ENCODE data around the gene BGN. TPM values are rescaled to one million over a fixed set of nuclear protein-coding genes. Genes with fewer than 3 reads are reported as not detected.

The BGN gene
- total RNA-seq, 1 experiment from 2014 or later, result 0.37 TPM

GRCh38 chrX:153458476-153458875 lies 36.3 kb upstream of the BGN start:
- CTCF ChIA-PET, result no interaction called here
- no peak overlapping the region for H3K4me2 ChIP-seq (ENCODE audit: low read length)
- TF ChIP-seq ELF1 (IDR thresholded peaks at IDR 0.05; ENCODE audit: borderline replicate concordance, low read depth) (no peak), ZNF274 (IDR thresholded peaks at IDR 0.05; ENCODE audit: low read depth, low read length) (no peak), EGR1 (IDR thresholded peaks at IDR 0.05; ENCODE audit: low read depth) (no peak), ZFX (IDR thresholded peaks at IDR 0.05) (no peak), CEBPB (IDR thresholded peaks at IDR 0.05; ENCODE audit: low read depth) (no peak), FOSL1 (IDR thresholded peaks at IDR 0.05; ENCODE audit: low read depth) (no peak), RAD21 (IDR thresholded peaks at IDR 0.05; ENCODE audit: low read depth) (no peak), SIN3A (IDR thresholded peaks at IDR 0.05; ENCODE audit: low read depth) (no peak), JUND (IDR thresholded peaks at IDR 0.05) (no peak), CTCF (IDR thresholded peaks at IDR 0.05 in 2 of 3, conservative IDR thresholded peaks at IDR 0.05 in 1 of 3; ENCODE audit: borderline replicate concordance in 1 of 3, insufficient read depth in 1 of 3, low read depth in 2 of 3, low read length in 2 of 3) (no peak), YY1 (IDR thresholded peaks at IDR 0.05; ENCODE audit: extremely low read depth, insufficient replicate concordance, low read depth, low read length) (no peak), TCF7L2 (IDR thresholded peaks at IDR 0.05; ENCODE audit: borderline replicate concordance, extremely low read depth, insufficient read depth, insufficient read length) (no peak), POLR2A (IDR thresholded peaks at IDR 0.05; ENCODE audit: borderline replicate concordance, extremely low read depth, insufficient read depth, insufficient read length) (no peak), EZH2phosphoT487 (IDR thresholded peaks at IDR 0.05; ENCODE audit: borderline replicate concordance) (no peak)

More at GRCh38 chrX:153458476-153458875, 36.3 kb upstream of the BGN start:
- Histone ChIP-seq H3K36me3 (ENCODE audit: control insufficient read depth in 1 of 2, insufficient read depth in 2 of 2, low read length in 2 of 2) (0 out of 4 replicates have a peak, but pooled peaks cover 0 to 3% of the 10 kb centered on the region in 2 experiments), H3K9me3 (ENCODE audit: control insufficient read depth in 1 of 2, insufficient read depth in 1 of 2, low read depth in 1 of 2, low read length in 2 of 2) (no peaks in the 10 kb centered on the region), H3K79me2 (ENCODE audit: insufficient read depth, low read length) (no peaks in the 10 kb centered on the region), H3K4me1 (ENCODE audit: control insufficient read depth in 1 of 2, insufficient read depth in 2 of 2, low read length in 2 of 2) (no peaks in the 10 kb centered on the region), H3K9me2 (ENCODE audit: insufficient read depth) (no peaks in the 10 kb centered on the region), H3K4me3 (replicated peaks in 1 of 2; ENCODE audit: low read depth in 1 of 2, low read length in 2 of 2) (no peak overlapping the region), H4K20me1 (ENCODE audit: insufficient read depth) (no peaks in the 10 kb centered on the region), H3K27ac (ENCODE audit: low read depth, low read length) (no peak overlapping the region), H2AFZ (ENCODE audit: low read depth, low read length, poor library complexity, severe bottlenecking) (no peak overlapping the region), H3K27me3 (ENCODE audit: insufficient read depth, low read length) (no peaks in the 10 kb centered on the region), H3K9ac (ENCODE audit: low read length) (no peak overlapping the region)
- RAD21 ChIA-PET (ENCODE audit: low non-redundant PET in 1 of 2, low total read pairs in 2 of 2, uncharacterized antibody in 2 of 2, unreplicated experiment in 2 of 2), result no interaction called here
- POLR2A ChIA-PET, result no interaction called here
- BruUV-seq (replicated peaks), result no TSS peak
- DNase-seq (ENCODE audit: low read depth, low spot score) (no peak), ATAC-seq (no peak)
- intact Hi-C loops (cut with micrococcal nuclease), result no loop called here

Measured in HCT116 (cell line).